ENCODE measurements around the gene C1orf35. TPM values are rescaled to one million over a fixed set of nuclear protein-coding genes. Genes with fewer than 3 reads are reported as not detected.

Gene C1orf35
- total and polyA plus RNA-seq, 9 of the 15 experiments (the other 6 are each of a cell fraction or from before 2014, with no cell fraction given) = 3.2 to 48.7 (median 12.5) TPM

DNA sequence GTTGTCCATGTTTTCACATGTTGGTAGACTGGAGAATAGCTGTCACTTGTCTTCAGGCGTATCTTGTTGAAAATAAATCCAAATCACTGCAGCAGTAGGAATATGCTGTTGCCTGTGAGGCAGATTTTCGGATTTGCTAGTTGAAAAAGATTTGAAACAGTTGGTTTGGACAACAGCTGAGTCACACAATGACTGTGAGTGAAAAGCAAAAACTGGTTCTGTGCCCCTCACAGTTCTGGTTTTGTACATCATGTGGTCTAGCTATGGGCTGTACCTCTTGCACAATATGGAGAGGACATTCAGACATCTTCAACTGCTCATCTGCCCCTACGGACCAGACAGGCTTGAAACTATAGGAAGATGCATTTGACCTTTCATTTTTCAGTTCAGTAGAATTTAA, 18.8 kb downstream of the C1orf35 start (continued):
- TF ChIP-seq, protein P1, sequence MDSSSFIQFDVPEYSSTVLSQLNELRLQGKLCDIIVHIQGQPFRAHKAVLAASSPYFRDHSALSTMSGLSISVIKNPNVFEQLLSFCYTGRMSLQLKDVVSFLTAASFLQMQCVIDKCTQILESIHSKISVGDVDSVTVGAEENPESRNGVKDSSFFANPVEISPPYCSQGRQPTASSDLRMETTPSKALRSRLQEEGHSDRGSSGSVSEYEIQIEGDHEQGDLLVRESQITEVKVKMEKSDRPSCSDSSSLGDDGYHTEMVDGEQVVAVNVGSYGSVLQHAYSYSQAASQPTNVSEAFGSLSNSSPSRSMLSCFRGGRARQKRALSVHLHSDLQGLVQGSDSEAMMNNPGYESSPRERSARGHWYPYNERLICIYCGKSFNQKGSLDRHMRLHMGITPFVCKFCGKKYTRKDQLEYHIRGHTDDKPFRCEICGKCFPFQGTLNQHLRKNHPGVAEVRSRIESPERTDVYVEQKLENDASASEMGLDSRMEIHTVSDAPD (CRISPR knock-in tag; IDR thresholded peaks at IDR 0.05) = no peak
- TF ChIP-seq ZC3H4 (CRISPR knock-in tag; IDR thresholded peaks at IDR 0.05; ENCODE audit: borderline replicate concordance) (no peak), ZBED1 (IDR thresholded peaks at IDR 0.05) (no peak), ZC3H11A (IDR thresholded peaks at IDR 0.05; ENCODE audit: low read depth, low read length) (no peak), MAFF (IDR thresholded peaks at IDR 0.05; ENCODE audit: low read length) (peak; percentile 16; the same call in 1 of the 2 replicates), GABPB1 (CRISPR knock-in tag; IDR thresholded peaks at IDR 0.05) (no peak), SMARCA5 (IDR thresholded peaks at IDR 0.05) (no peak), TOE1 (IDR thresholded peaks at IDR 0.05; ENCODE audit: borderline replicate concordance) (no peak), TOE1 (CRISPR knock-in tag; IDR thresholded peaks at IDR 0.05; ENCODE audit: borderline replicate concordance, low read depth) (no peak), CHCHD3 (CRISPR knock-in tag; IDR thresholded peaks at IDR 0.05) (no peak), ZNF282 (CRISPR knock-in tag; IDR thresholded peaks at IDR 0.05) (no peak), STAG1 (CRISPR knock-in tag; IDR thresholded peaks at IDR 0.05; ENCODE audit: borderline replicate concordance) (no peak), RCOR1 (IDR thresholded peaks at IDR 0.05; ENCODE audit: borderline replicate concordance in 1 of 2, low read depth in 2 of 2, low read length in 2 of 2) (peak; percentile 61 to 74; a peak in 3 of 4 replicates)
